GM19351 (cell line): ENCODE measurements around the gene KIF21B.

ENCODE experiments used
- ATAC-seq: cut with Tn5 transposase; IDR thresholded peaks from one replicate; pipeline ENCODE4 v1.9.1; 2021; ENCODE audit warnings: mild to moderate bottlenecking, moderate library complexity; ENCODE audit not compliant: unreplicated experiment

The KIF21B gene

GRCh38 chr1:200998323-200998722 is 25.2 kb downstream of the KIF21B start:
- no peak for ATAC-seq

DNA sequence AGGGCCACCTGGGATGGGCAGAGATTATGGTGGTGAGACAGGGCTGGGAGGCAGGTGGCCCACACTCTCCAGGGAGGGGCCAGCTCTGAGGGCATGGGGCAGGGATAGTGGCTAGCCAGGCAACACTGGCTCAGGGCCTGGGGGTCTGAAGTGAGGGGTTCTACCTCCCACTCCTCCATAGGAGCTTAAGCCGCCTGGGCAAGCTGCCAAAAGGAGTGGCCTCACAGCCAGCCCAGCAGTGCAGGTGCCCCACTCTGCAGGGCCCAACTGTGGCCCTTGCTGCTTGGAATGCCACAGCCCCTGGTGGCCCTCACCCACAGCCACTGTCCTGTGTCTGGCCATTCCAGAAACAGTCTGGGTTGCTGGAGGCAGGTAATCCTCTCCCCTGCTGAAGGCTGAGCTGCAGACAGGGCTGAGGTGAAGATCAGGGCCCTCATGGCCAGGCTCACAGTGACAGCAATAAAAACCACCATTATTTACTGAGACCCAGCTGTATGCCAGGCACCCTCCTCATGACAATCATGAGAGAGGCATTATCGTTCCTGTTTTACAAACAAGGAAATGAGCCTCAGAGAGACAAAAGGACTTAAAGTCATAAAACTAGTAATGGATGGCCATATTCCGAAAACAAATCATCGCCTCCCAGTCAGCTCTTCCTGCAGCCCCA is 31.0 kb downstream of the KIF21B start:
- no peak for ATAC-seq

GRCh38 chr1:200991097-200991614 is 32.4 kb downstream of the KIF21B start:
- ATAC-seq = no peak

DNA sequence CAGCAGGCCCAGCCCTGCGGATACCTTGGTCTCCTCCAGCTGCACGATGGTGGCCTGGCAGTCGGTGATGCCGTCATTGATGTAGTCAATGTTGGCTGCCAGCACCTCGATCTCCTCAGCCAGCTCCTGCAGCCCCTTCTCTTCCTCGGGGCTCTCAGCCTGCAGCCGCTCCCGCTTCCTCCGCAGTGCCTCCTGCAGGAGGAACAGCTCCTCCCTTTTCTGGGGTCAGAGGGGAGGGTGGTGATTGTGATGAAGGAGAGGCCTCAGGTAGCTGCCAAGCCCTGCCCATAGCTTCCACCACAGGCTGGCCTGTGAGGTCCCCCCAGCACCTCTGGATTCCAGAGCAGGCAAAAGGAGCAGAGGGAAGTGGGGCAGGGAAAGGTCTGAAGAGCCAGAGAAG is 33.4 kb downstream of the KIF21B start:
- ATAC-seq = no peak

DNA sequence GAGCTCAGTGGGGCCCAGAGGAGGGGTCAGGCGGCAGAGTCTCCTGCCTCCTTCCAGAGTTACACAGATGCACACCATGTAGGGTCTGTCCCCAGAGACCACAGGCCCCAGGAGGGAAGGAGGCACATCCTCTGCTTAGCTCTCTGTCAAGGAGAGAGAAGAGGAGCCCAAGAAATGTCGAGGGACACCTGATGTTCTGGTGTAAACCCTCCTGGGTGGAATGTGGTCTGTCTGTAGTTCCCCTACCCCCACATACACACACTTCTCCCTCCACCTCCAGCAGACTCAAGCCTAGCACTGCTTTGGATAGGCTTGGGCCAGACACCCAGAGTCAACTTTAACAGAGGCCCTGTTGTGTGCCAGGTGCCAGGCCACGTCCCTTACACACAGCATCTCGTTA is 34.2 kb downstream of the KIF21B start:
- ATAC-seq = no peak

DNA sequence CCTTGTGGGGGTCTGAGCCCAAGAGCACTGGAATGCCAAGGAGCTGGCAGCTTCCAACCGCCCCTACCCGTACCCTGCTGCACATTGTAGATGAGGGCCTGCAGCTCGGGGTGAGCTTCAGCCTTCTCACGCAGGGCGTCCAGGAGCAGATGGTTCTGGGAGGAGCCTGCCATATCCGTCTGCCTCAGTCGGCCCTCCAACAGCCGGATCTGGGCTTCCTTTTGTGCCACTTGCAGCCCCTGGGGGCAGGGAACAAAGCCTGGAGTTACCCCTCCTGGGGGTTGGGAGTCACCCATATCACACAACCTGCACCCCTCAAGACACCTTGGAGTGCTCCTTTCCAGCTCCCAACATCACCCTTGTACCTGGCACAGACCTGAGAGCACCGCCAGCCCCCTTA is 34.8 kb downstream of the KIF21B start:
- no peak for ATAC-seq

DNA sequence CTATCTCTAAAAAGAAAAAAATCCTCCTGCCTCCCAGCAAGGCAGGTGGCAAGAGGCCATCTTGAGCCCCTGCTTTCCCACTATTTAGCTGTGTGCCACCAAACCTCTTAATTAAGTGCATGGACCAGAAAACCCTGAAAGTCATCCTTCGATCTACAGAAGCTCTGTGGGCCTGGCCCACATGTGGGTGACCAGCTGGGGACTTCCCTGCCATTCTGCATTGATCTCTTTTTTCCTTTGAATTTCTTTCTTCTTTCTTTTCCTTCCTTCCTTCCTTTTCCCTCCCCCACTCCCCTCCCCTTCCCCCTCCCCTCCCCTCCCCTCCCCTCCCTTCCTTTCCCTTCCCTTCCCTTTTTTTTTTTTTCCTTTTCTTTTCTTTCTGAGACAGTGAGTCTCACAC is 38.0 kb downstream of the KIF21B start:
- no peak for ATAC-seq

- ATAC-seq = no peak
Measured at GRCh38 chr1:200983035-200983561, 40.4 kb downstream of the KIF21B start.

GRCh38 chr1:200982071-200982945 is 41.2 kb downstream of the KIF21B start:
- no peak for ATAC-seq

DNA sequence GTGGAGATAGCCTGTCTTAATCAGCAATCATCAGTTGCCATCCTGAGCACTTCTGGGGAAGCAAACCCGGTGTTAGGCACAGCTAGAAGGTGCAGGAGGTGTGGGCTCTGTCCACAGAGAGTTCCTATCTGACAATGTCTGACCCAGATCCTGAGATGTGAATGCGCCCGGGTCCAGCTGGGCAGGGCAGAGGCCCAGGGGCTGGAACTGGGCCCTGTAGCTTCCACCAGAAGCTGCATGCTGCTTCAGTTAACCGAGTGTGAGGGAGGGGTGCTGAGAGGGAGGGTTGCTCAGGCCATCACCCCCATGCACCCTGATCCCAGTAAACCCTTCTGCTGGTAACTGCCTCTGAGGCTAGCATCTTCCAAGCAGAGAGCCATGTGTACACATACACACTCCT is 42.2 kb downstream of the KIF21B start:
- no peak for ATAC-seq

- no peak for ATAC-seq
Measured at GRCh38 chr1:200980873-200981272, 42.6 kb downstream of the KIF21B start.

DNA sequence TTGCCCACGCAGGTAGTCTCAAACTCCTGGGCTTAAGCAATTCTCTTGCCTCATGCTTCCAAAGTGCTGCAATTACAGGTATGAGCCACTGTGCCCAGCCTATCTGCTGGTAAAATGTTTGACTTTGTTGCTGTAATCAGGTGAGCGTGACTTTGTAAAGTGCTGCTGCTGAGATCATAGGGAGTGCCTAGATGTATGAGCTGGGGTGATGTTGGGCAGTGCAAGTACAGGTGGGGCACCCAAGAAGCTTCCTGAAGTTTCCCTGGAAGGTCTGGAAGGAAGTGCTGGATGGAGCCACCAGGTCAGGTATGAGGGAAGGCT is 43.1 kb downstream of the KIF21B start:
- ATAC-seq = no peak

GRCh38 chr1:200979574-200980451 is 43.7 kb downstream of the KIF21B start:
- ATAC-seq = no peak

- ATAC-seq = no peak
Measured at GRCh38 chr1:200977071-200977754, 46.3 kb downstream of the KIF21B start.

DNA sequence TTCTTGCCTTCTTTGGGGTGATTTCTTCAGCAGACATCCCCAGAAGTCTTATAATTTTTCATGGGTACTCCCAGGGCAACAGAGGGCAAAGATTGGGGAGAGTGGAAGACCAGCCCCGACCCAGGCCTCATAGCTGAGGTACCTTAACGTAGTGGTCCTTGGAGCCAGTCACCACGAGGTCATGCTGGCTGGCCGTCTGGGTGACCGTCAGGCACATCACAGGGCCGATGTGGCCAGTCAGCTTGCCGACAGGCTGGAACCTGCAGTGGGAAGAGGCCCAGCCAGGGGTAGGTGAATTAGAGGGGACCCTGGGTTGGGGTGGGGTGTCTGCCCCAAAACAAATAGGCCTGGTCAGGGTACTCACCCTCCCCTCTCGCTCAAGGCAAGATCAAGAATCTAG is 46.9 kb downstream of the KIF21B start:
- ATAC-seq = no peak

DNA sequence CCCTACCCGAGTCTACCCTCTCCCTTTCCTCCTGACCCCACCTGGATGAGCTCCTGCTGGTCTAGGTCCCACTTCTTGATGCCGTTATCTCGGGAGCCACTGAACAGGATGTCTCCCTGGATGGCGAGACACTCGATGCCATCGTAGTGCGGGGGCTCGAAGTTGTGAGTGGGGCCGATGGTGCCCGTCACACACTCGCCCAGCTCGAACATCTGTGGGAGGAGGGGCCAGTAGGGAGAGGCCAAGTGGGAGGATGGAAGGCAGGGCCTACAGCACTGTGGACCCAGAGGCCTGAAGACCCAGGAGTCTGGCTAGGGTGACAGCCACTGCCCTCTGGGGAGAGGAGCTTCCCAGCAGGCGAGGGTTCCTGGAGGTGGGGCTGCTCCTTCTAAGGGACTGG is 48.1 kb downstream of the KIF21B start:
- ATAC-seq = no peak

GRCh38 chr1:200974711-200975110 is 48.8 kb downstream of the KIF21B start:
- no peak for ATAC-seq

- ATAC-seq = no peak
Measured at GRCh38 chr1:200973937-200974657, 49.4 kb downstream of the KIF21B start.

DNA sequence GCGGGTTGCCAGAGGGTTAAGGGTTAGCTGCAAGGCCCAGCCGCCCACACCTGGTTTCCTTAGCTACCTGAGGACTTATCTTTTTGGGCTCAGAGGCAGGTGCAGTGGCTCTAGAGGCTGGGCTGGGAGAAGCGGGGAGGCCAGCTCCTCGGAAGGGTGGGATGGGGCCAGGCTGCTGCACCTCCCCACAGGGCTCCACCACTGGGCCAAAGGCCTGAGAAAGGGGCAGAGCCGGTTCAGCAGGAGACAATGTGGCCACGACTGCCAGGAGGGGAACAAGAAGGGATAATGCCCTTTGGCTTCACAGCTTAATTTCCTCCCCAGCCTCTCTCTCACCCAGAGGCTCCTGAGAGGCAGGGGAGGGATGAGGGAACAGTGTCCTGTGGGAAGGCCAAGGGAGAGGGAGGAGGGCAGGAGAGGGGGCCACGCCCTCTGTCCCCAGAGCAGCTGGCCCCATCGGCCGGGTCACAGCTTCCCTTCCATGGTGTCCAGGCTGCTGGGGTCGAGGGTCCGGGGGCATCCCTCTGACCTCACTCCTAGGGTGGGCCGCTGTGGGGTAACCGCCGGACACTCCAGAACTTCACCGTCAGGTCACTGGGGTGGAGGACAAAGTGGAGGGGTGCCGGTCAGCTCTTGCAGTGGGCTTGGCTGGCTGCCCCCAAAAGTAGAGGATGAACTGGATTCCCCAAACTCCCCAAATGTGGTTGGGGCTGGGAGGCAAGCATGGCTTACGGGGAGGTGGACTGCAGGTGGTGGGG is 50.4 kb downstream of the KIF21B start:
- no peak for ATAC-seq
